Activated CD8-positive, alpha-beta T cell treated with anti-CD3 and anti-CD28 coated beads, Interleukin-2, amount 10 ng/mL, durations not matched to agents 7 days and 5 days (primary cell): ENCODE measurements around the gene PCNT. TPM values are rescaled to one million over a fixed set of nuclear protein-coding genes. Genes with fewer than 3 reads are reported as not detected.
A peak's percentile ranks its signal among the peaks of the same experiment; 100 is the strongest.

Experiments used
- ATAC-seq: fragments of 150-1000 bp; cut with Tn5 transposase; one replicate; pipeline ENCODE4 v1.10.0; 2021; ENCODE audit warnings: moderate library complexity
- CTCF ChIA-PET: fragments of 350-600 bp; sonication (Branson Sonifier 250); formaldehyde crosslinking; loops from one replicate; lab custom pipeline; 2021; ENCODE audit warnings: antibody characterized with exemption; lab: Charles Lee
- POLR2A ChIA-PET: fragments of 350-600 bp; sonication (Branson Sonifier 250); formaldehyde crosslinking; loops from one replicate; lab custom pipeline; 2021; ENCODE audit warnings: antibody characterized with exemption; lab: Charles Lee
- DNase-seq: peaks from one replicate; pipeline ENCODE4 v3.0.0-alpha.2; 2020
- H3K27ac Mint-ChIP-seq: one replicate; pipeline ENCODE4 v1.8.0; 2021; ENCODE audit warnings: mild to moderate bottlenecking, mixed read lengths
- H3K27me3 Mint-ChIP-seq: one replicate; pipeline ENCODE4 v1.8.0; 2021; ENCODE audit warnings: low read depth, mixed read lengths
- H3K36me3 Mint-ChIP-seq: one replicate; pipeline ENCODE4 v1.8.0; 2021; ENCODE audit warnings: low read depth, mixed read lengths
- H3K4me1 Mint-ChIP-seq: one replicate; pipeline ENCODE4 v1.8.0; 2021; ENCODE audit warnings: low read depth, mixed read lengths
- H3K4me3 Mint-ChIP-seq: one replicate; pipeline ENCODE4 v1.8.0; 2021; ENCODE audit warnings: mild to moderate bottlenecking, mixed read lengths
- H3K9me3 Mint-ChIP-seq: one replicate; pipeline ENCODE4 v1.8.0; 2022; ENCODE audit warnings: mixed read lengths; ENCODE audit not compliant: insufficient read depth
- total RNA-seq, 2 experiments: library from RNA; stranded (reverse); gene quantifications; one replicate each; pipeline ENCODE4 v1.2.3, GENCODE V29; 2021

The PCNT gene
- total RNA-seq, 2 experiments from 2014 or later, result 89.0 to 98.8 TPM

- no peak for ATAC-seq
- DNase-seq, result no peak
- Mint-ChIP-seq H3K36me3 (peaks cover 28% of the 10 kb centered on the region), H3K4me3 (no peak overlapping the region), H3K9me3 (no peaks in the 10 kb centered on the region), H3K27ac (no peak overlapping the region), H3K27me3 (no peaks in the 10 kb centered on the region), H3K4me1 (peaks cover 21% of the 10 kb centered on the region)
- ChIA-PET POLR2A (interaction anchor here (0.6 to 1.5 kb wide), 3 partner anchors 31 to 243 kb away, joined by 3 to 4 read pairs (median 3); no protein-coding TSS in a partner anchor), CTCF (no interaction called here)
Observed at GRCh38 chr21:46468108-46468774, 144.3 kb downstream of the PCNT start.

- Mint-ChIP-seq H3K4me3 (no peak overlapping the region), H3K36me3 (peaks cover 23% of the 10 kb centered on the region)
- POLR2A ChIA-PET, result interaction anchor here (1.2 kb wide), 1 partner anchor 12 kb away, joined by 3 read pairs; no protein-coding TSS in a partner anchor
Observed at GRCh38 chr21:46469275-46469674, 145.3 kb downstream of the PCNT start.

GRCh38 chr21:46471514-46471913 lies 147.6 kb downstream of the PCNT start:
- H3K9me3 Mint-ChIP-seq, result no peaks in the 10 kb centered on the region
- H3K27me3 Mint-ChIP-seq, result no peaks in the 10 kb centered on the region
- DNase-seq (no peak), ATAC-seq (no peak)
- POLR2A ChIA-PET, result interaction anchor here (0.6 to 1.5 kb wide), 4 partner anchors 9 to 825 kb away, joined by 3 to 7 read pairs (median 4); partner anchors contain the start of gene DIP2A
- H3K27ac Mint-ChIP-seq, result no peak overlapping the region
- CTCF ChIA-PET, result interaction anchor here (1.0 kb wide), 1 partner anchor 80 kb away, joined by 3 read pairs; no protein-coding TSS in a partner anchor
- H3K4me3 Mint-ChIP-seq, result no peak overlapping the region
- peaks cover 20% of the 10 kb centered on the region for H3K36me3 Mint-ChIP-seq
- peaks cover 30% of the 10 kb centered on the region for H3K4me1 Mint-ChIP-seq

More at GRCh38 chr21:46469275-46469674, 145.3 kb downstream of the PCNT start:
- Mint-ChIP-seq H3K27ac (peak overlapping the region; percentile 12), H3K4me1 (peaks cover 23% of the 10 kb centered on the region), H3K27me3 (no peaks in the 10 kb centered on the region), H3K9me3 (no peaks in the 10 kb centered on the region)
- no peak for ATAC-seq
- CTCF ChIA-PET, result no interaction called here
- DNase-seq, result no peak

- POLR2A ChIA-PET, result interaction anchor here (0.7 to 1.5 kb wide), 2 partner anchors 10 to 13 kb away, joined by 3 to 7 read pairs; partner anchors contain the start of gene DIP2A
- Mint-ChIP-seq H3K4me1 (peaks cover 30% of the 10 kb centered on the region), H3K36me3 (peaks cover 20% of the 10 kb centered on the region), H3K9me3 (no peaks in the 10 kb centered on the region), H3K27me3 (no peaks in the 10 kb centered on the region), H3K4me3 (no peak overlapping the region), H3K27ac (peak overlapping the region; percentile 28)
- no peak for DNase-seq
- CTCF ChIA-PET, result interaction anchor here (1.0 kb wide), 1 partner anchor 79 kb away, joined by 3 read pairs; no protein-coding TSS in a partner anchor
- ATAC-seq, result no peak
Observed at GRCh38 chr21:46472246-46472645, 148.3 kb downstream of the PCNT start.

- no peak for DNase-seq
- ChIA-PET POLR2A (no interaction called here), CTCF (no interaction called here)
- Mint-ChIP-seq H3K27me3 (no peaks in the 10 kb centered on the region), H3K4me1 (peaks cover 28% of the 10 kb centered on the region), H3K9me3 (no peaks in the 10 kb centered on the region), H3K27ac (no peak overlapping the region), H3K4me3 (no peak overlapping the region), H3K36me3 (peaks cover 14% of the 10 kb centered on the region)
- ATAC-seq, result no peak
Observed at GRCh38 chr21:46474382-46474781, 150.4 kb downstream of the PCNT start.

GRCh38 chr21:46475296-46475695 lies 151.3 kb downstream of the PCNT start:
- H3K9me3 Mint-ChIP-seq, result no peaks in the 10 kb centered on the region
- ChIA-PET POLR2A (no interaction called here), CTCF (no interaction called here)
- no peak for DNase-seq
- no peak overlapping the region for H3K27ac Mint-ChIP-seq
- no peak for ATAC-seq
- no peaks in the 10 kb centered on the region for H3K27me3 Mint-ChIP-seq
- H3K36me3 Mint-ChIP-seq, result peaks cover 13% of the 10 kb centered on the region
- H3K4me1 Mint-ChIP-seq, result peaks cover 26% of the 10 kb centered on the region
- H3K4me3 Mint-ChIP-seq, result no peak overlapping the region

- no peak for ATAC-seq
- H3K36me3 Mint-ChIP-seq, result peaks cover 16% of the 10 kb centered on the region
- ChIA-PET CTCF (no interaction called here), POLR2A (no interaction called here)
- no peak for DNase-seq
- no peak overlapping the region for H3K27ac Mint-ChIP-seq
- peaks cover 12% of the 10 kb centered on the region for H3K4me1 Mint-ChIP-seq
- H3K9me3 Mint-ChIP-seq, result no peaks in the 10 kb centered on the region
- H3K27me3 Mint-ChIP-seq, result no peaks in the 10 kb centered on the region
- H3K4me3 Mint-ChIP-seq, result no peak overlapping the region
Observed at GRCh38 chr21:46477765-46478164, 153.8 kb downstream of the PCNT start.

- H3K27ac Mint-ChIP-seq, result no peak overlapping the region
- CTCF ChIA-PET, result no interaction called here
- H3K27me3 Mint-ChIP-seq, result no peaks in the 10 kb centered on the region
- no peak overlapping the region for H3K4me3 Mint-ChIP-seq
- peaks cover 16% of the 10 kb centered on the region for H3K36me3 Mint-ChIP-seq
- H3K9me3 Mint-ChIP-seq, result no peaks in the 10 kb centered on the region
- POLR2A ChIA-PET, result no interaction called here
- no peak for DNase-seq
- ATAC-seq, result no peak
- peaks cover 21% of the 10 kb centered on the region for H3K4me1 Mint-ChIP-seq
Observed at GRCh38 chr21:46478910-46479309, 155.0 kb downstream of the PCNT start.

GRCh38 chr21:46480466-46480865 lies 156.5 kb downstream of the PCNT start:
- Mint-ChIP-seq H3K4me1 (peaks cover 12% of the 10 kb centered on the region), H3K9me3 (no peaks in the 10 kb centered on the region), H3K36me3 (peaks cover 21% of the 10 kb centered on the region), H3K27me3 (no peaks in the 10 kb centered on the region), H3K27ac (no peak overlapping the region), H3K4me3 (no peak overlapping the region)
- ChIA-PET POLR2A (no interaction called here), CTCF (no interaction called here)
- ATAC-seq (no peak), DNase-seq (no peak)

- Mint-ChIP-seq H3K27ac (no peak overlapping the region), H3K9me3 (no peaks in the 10 kb centered on the region), H3K36me3 (peaks cover 23% of the 10 kb centered on the region), H3K27me3 (no peaks in the 10 kb centered on the region), H3K4me3 (no peak overlapping the region), H3K4me1 (peaks cover 12% of the 10 kb centered on the region)
- CTCF ChIA-PET, result no interaction called here
- POLR2A ChIA-PET, result no interaction called here
- DNase-seq (no peak), ATAC-seq (no peak)
Observed at GRCh38 chr21:46482225-46482845, 158.4 kb downstream of the PCNT start.

GRCh38 chr21:46482846-46483231 lies 158.9 kb downstream of the PCNT start:
- Mint-ChIP-seq H3K4me1 (peaks cover 12% of the 10 kb centered on the region), H3K27ac (no peak overlapping the region), H3K9me3 (no peaks in the 10 kb centered on the region), H3K36me3 (peaks cover 26% of the 10 kb centered on the region), H3K4me3 (no peak overlapping the region), H3K27me3 (no peaks in the 10 kb centered on the region)
- ATAC-seq (no peak), DNase-seq (no peak)
- ChIA-PET CTCF (no interaction called here), POLR2A (interaction anchor here (0.7 kb wide), 1 partner anchor 49 kb away, joined by 3 read pairs; no protein-coding TSS in a partner anchor)
